Prostate gland (tissue), 2 donors: Measurements from ENCODE around the gene TTYH1.

Source experiments
- POLR2AphosphoS5 ChIP-seq: sonication (generic); formaldehyde crosslinking; IDR thresholded peaks from one replicate; pipeline ENCODE4 v1.6.1; 2017; ENCODE audit warnings: antibody characterized with exemption
- TF ChIP-seq, protein P1 (sequence below), 4 experiments: fragments of 200-600 bp in 2 of 4; fragments of 450-650 bp in 2 of 4; sonication (generic) in 2 of 4; IDR thresholded peaks; 1 replicate in 3 of 4; 2 replicates in 1 of 4; pipeline ENCODE4 v1.5.1; 2016 to 2019; ENCODE audit warnings: antibody characterized with exemption in 4 of 4, mild to moderate bottlenecking in 2 of 4, moderate library complexity in 2 of 4

DNA sequence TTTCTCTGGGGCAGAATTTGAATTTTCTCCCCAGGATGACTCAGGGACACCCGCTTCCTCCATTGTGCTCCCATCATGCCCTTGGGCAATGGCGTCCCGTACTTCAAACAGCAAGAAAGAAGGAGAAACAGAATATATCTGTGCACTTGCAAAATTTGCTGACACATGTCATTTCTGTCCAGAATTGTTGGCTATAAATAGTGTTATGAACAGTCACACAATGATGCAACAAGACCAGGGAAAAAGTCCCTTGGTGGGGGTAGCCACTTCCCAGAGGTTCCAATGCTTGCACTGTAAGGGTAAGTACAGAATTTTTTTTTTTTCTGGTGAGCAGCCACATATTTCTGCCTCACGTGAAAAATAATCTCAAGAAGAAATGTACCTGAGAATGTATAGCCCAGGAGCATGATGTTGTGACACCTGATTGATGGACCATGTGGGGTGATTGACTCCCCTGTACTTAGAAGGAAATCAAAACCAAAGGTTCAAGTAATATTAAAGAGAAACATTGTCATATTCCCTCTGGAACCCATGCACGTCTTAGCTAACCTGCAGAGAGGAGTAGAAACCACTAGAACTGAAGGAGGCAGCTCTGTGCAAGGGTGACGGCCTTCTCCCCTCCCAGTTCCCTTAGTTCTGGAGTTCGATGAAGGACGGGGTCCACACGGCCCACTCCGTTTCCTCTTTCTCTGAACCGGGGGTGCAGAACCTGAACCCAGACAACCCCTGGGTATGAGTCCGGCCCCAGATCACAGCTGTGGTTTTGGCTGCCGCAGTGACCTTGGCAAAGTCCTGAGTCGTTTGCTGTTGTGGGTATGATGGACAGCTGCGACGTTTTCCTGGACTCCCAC, 41.3 kb upstream of the TTYH1 start:
- TF ChIP-seq, protein P1, sequence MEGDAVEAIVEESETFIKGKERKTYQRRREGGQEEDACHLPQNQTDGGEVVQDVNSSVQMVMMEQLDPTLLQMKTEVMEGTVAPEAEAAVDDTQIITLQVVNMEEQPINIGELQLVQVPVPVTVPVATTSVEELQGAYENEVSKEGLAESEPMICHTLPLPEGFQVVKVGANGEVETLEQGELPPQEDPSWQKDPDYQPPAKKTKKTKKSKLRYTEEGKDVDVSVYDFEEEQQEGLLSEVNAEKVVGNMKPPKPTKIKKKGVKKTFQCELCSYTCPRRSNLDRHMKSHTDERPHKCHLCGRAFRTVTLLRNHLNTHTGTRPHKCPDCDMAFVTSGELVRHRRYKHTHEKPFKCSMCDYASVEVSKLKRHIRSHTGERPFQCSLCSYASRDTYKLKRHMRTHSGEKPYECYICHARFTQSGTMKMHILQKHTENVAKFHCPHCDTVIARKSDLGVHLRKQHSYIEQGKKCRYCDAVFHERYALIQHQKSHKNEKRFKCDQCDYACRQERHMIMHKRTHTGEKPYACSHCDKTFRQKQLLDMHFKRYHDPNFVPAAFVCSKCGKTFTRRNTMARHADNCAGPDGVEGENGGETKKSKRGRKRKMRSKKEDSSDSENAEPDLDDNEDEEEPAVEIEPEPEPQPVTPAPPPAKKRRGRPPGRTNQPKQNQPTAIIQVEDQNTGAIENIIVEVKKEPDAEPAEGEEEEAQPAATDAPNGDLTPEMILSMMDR (IDR thresholded peaks at IDR 0.05) = no peak
- TF ChIP-seq POLR2AphosphoS5 = no peak
